ENCODE data around the gene VPS35.

DNA sequence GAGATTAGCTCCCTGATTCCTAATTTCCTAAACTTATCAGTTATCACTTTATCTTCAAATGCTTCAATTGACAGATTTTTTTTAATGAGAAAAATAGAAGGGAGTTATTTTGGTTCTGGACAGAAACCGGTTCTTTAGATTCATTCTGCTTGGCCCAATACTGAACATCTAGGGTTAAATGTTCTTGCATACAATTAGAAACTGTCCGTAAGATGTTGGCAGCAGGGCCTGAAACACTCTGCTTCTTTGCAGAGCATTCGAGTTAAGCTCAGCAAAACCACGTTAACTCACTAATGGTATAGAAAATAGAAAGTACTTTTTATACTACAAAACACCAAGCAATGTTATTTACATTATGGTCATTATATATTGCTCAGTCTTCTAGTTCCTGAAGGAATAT lies 75.0 kb downstream of the VPS35 start:
- TF ChIP-seq EZH2 (IDR thresholded peaks at IDR 0.05; ENCODE audit: borderline replicate concordance): no peak
- TF ChIP-seq, protein P1, sequence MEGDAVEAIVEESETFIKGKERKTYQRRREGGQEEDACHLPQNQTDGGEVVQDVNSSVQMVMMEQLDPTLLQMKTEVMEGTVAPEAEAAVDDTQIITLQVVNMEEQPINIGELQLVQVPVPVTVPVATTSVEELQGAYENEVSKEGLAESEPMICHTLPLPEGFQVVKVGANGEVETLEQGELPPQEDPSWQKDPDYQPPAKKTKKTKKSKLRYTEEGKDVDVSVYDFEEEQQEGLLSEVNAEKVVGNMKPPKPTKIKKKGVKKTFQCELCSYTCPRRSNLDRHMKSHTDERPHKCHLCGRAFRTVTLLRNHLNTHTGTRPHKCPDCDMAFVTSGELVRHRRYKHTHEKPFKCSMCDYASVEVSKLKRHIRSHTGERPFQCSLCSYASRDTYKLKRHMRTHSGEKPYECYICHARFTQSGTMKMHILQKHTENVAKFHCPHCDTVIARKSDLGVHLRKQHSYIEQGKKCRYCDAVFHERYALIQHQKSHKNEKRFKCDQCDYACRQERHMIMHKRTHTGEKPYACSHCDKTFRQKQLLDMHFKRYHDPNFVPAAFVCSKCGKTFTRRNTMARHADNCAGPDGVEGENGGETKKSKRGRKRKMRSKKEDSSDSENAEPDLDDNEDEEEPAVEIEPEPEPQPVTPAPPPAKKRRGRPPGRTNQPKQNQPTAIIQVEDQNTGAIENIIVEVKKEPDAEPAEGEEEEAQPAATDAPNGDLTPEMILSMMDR (IDR thresholded peaks at IDR 0.05; ENCODE audit: poor library complexity): no peak
